Omental fat pad (tissue), 4 donors: ENCODE data around the gene RNF150. TPM values are rescaled to one million over a fixed set of nuclear protein-coding genes. Genes with fewer than 3 reads are reported as not detected.

Experiments
- ATAC-seq: fragments of 150-250 bp; one replicate; pipeline ENCODE4 v1.9.1; 2016; ENCODE audit warnings: mild to moderate bottlenecking, moderate library complexity; ENCODE audit not compliant: low FRiP score
- DNase-seq: peaks from one replicate; pipeline ENCODE4 v3.0.0-alpha.2; 2019; ENCODE audit warnings: low spot score
- CTCF ChIP-seq, 3 donors: fragments of 450-650 bp; IDR thresholded peaks; one replicate each; pipeline ENCODE4 v1.5.1; 2016 to 2017; ENCODE audit warnings: antibody characterized with exemption in 3 of 3, mild to moderate bottlenecking in 3 of 3, moderate library complexity in 2 of 3
- total RNA-seq, 4 donors: library from RNA; depleted of rRNA; stranded (reverse); fragments of >200 nt; gene quantifications; one replicate each; pipeline ENCODE4 v1.1.0, GENCODE V29; 2016

RNF150 gene
- total RNA-seq, 4 donors from 2014 or later, result 9.8 to 40.1 (median 15.6) TPM

- ATAC-seq, result no peak
- no peak for DNase-seq
- TF ChIP-seq CTCF (IDR thresholded peaks at IDR 0.05), result no peak
Observed at GRCh38 chr4:140945106-140945505, 188.2 kb downstream of the RNF150 start.

GRCh38 chr4:140944572-140944971, 188.7 kb downstream of the RNF150 start:
- ATAC-seq (no peak), DNase-seq (no peak)
- TF ChIP-seq CTCF (IDR thresholded peaks at IDR 0.05), result no peak

DNA sequence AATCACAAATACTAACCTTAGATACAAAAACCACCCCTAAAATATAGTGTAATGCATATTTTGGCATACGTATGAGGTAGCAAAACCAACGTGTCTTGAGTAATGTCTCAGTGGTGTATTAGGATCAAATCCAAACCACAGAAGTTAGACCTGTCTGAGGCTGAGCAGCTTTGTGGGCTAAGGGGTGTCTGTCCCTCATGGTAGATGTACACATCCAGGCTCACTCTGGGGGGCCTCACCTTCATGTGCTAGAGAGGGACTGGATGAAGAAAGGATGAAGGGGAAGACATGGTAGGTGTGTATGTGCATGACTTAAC, 189.1 kb downstream of the RNF150 start:
- DNase-seq (no peak), ATAC-seq (no peak)
- no peak for TF ChIP-seq CTCF (IDR thresholded peaks at IDR 0.05)

DNA sequence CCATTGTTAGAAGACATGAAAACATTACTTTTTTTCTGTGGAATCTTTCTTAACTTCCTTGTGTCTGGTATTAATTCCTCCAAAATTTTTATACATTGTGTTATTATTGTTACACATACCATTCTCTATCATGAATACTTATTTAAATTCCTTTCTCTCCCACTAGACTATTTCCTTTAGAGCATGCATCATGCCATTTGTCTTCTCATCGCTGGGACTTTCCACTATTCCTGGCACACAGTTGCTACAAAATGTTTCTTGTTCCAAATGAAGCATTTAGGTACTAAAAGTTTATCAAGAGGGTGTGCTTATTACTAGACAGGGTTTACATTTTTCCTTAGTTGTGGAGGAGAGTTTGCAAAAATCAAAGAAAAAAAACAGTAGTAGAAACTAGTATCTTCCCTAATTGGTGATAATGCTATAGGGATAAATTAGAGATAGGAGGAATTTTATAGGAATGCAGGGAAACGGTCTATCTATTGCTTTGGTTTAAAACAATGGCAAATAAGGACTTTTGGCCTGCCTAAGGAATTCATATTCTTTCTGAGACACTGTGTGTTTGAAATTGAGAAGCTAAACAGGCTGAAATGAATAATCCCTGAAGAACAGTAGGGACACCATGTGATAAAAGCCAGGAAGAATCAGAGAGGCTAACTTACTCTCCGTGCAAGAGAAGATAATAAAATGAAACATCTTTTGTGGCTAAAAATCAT, 189.6 kb downstream of the RNF150 start:
- no peak for DNase-seq
- no peak for ATAC-seq
- TF ChIP-seq CTCF (IDR thresholded peaks at IDR 0.05), result no peak

GRCh38 chr4:140940589-140940988, 192.7 kb downstream of the RNF150 start:
- no peak for DNase-seq

DNA sequence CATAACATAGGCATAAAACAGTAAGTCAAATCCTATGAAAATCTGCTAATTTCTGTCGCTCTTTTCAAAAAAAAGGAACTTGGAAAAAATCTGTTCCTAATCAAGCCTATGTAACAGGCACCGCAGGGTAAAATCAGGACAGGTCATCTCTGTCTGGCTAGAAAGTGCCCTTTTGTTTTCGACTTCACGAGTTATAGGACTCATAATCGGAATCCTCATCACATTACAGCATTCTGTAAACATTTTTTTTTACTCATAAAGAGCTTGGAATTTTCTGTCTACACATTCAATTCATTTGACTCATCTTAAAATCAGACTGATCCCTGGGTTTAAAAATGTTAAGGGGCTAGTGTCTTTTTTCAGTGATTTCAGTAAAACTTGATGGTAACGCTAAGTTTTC, 195.4 kb downstream of the RNF150 start:
- no peak for DNase-seq
- TF ChIP-seq CTCF (IDR thresholded peaks at IDR 0.05), result no peak
- ATAC-seq, result no peak

More at GRCh38 chr4:140940589-140940988, 192.7 kb downstream of the RNF150 start:
- TF ChIP-seq CTCF (IDR thresholded peaks at IDR 0.05), result no peak
- ATAC-seq, result no peak

DNA sequence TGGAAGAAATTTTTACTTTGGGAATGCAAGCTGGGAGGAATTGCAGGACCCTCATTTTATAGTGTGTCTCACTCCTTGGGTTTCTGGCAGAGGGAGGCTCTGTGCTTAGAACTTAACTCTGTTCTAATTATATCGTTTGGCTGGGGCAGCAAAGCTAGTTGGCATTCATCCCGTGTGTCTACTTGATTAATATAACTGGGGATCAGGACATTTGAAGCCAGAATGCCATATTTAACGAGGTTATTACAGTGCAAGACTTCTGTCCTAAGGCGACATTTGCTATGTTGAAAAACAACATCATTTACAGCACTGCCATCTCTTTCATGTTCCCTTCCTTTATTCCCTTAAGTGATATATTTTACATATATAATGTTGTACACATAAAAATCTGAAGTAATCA, 198.0 kb downstream of the RNF150 start:
- TF ChIP-seq CTCF (IDR thresholded peaks at IDR 0.05), result no peak
- no peak for DNase-seq
- ATAC-seq, result no peak
